ENCODE data around the gene PAK4.

PAK4 gene

GRCh38 chr19:39180749-39181148 lies 55.2 kb downstream of the PAK4 start:
- no peak for DNase-seq (ENCODE audit: low read depth)

- DNase-seq (ENCODE audit: low read depth) = no peak
These were observed 56.1 kb downstream of the PAK4 start for GRCh38 chr19:39181500-39182173.

GRCh38 chr19:39182174-39182505 lies 56.6 kb downstream of the PAK4 start:
- no peak for DNase-seq (ENCODE audit: low read depth)

- no peak for DNase-seq (ENCODE audit: low read depth)
These were observed 57.5 kb downstream of the PAK4 start for GRCh38 chr19:39183104-39183503.

- no peak for DNase-seq (ENCODE audit: low read depth)
These were observed 60.8 kb downstream of the PAK4 start for GRCh38 chr19:39186391-39186790.

- DNase-seq (ENCODE audit: low read depth) = no peak
These were observed 62.0 kb downstream of the PAK4 start for GRCh38 chr19:39187552-39187943.

GRCh38 chr19:39188960-39189359 lies 63.4 kb downstream of the PAK4 start:
- DNase-seq (ENCODE audit: low read depth) = no peak

- no peak for DNase-seq (ENCODE audit: low read depth)
These were observed 65.2 kb downstream of the PAK4 start for GRCh38 chr19:39190768-39191167.

- DNase-seq (ENCODE audit: low read depth) = no peak
These were observed 67.3 kb downstream of the PAK4 start for GRCh38 chr19:39192846-39193245.

- no peak for DNase-seq (ENCODE audit: low read depth)
These were observed 68.2 kb downstream of the PAK4 start for GRCh38 chr19:39193803-39194202.

- DNase-seq (ENCODE audit: low read depth) = no peak
These were observed 69.4 kb downstream of the PAK4 start for GRCh38 chr19:39194832-39195542.

- no peak for DNase-seq (ENCODE audit: low read depth)
These were observed 70.2 kb downstream of the PAK4 start for GRCh38 chr19:39195755-39196154.

- no peak for DNase-seq (ENCODE audit: low read depth)
These were observed 70.7 kb downstream of the PAK4 start for GRCh38 chr19:39196320-39196719.

- DNase-seq (ENCODE audit: low read depth) = no peak
These were observed 71.4 kb downstream of the PAK4 start, which contains the start of gene NCCRP1 for GRCh38 chr19:39196860-39197562. Gene NCCRP1 (plus strand): TSS chr19:39196964. CDS start chr19:39196983, 19 bp downstream.

GRCh38 chr19:39197808-39198207 lies 72.2 kb downstream of the PAK4 start:
- DNase-seq (ENCODE audit: low read depth) = no peak

- no peak for DNase-seq (ENCODE audit: low read depth)
These were observed 73.4 kb downstream of the PAK4 start for GRCh38 chr19:39199025-39199424.

- DNase-seq (ENCODE audit: low read depth) = no peak
These were observed 74.6 kb downstream of the PAK4 start for GRCh38 chr19:39200066-39200802.

GRCh38 chr19:39200803-39201115 lies 75.2 kb downstream of the PAK4 start:
- no peak for DNase-seq (ENCODE audit: low read depth)

- no peak for DNase-seq (ENCODE audit: low read depth)
These were observed 77.4 kb downstream of the PAK4 start for GRCh38 chr19:39202998-39203355.

- DNase-seq (ENCODE audit: low read depth) = no peak
These were observed 78.1 kb downstream of the PAK4 start, which contains the start of gene SYCN for GRCh38 chr19:39203372-39204341. Gene SYCN (minus strand): TSS chr19:39204263. CDS start chr19:39204254, 9 bp downstream.

- no peak for DNase-seq (ENCODE audit: low read depth)
These were observed 79.8 kb downstream of the PAK4 start for GRCh38 chr19:39205449-39205764.

- no peak for DNase-seq (ENCODE audit: low read depth)
These were observed 80.5 kb downstream of the PAK4 start for GRCh38 chr19:39206122-39206521.

Measured in activated T-cell treated with anti-CD3 and anti-CD28 coated beads for 48 hours (primary cell).